HEK293 (cell line): ENCODE data around the gene LRRC74A.

Experiments
- CTCF ChIA-PET: fragments of 350-600 bp; formaldehyde crosslinking; extraction: SDS; loops from one replicate; lab custom pipeline; 2021; ENCODE audit warnings: antibody characterized with exemption; lab: Yijun Ruan, JAX
- POLR2A ChIA-PET: fragments of 300-600 bp; formaldehyde crosslinking; extraction: SDS; loops from one replicate; lab custom pipeline; 2020; ENCODE audit warnings: antibody characterized with exemption, inconsistent platforms; lab: Yijun Ruan, JAX
- H3K27ac ChIP-seq: fragments of 200-500 bp; sonication (Bioruptor generic); 2 replicates; pipeline ENCODE4 v1.5.1; 2014; ENCODE audit warnings: low read depth, low read length, control low read depth, inconsistent platforms; ENCODE audit errors: extremely low read depth
- H3K36me3 ChIP-seq, 2 experiments: fragments of 200-500 bp in 1 of 2; sonication (Bioruptor generic) in 1 of 2; 1 replicate in 1 of 2; 2 replicates in 1 of 2; pipeline ENCODE4 v1.5.1; 2014 to 2017; ENCODE audit warnings: inconsistent platforms in 2 of 2, low read length in 2 of 2; ENCODE audit not compliant: control insufficient read depth in 2 of 2, insufficient read depth in 1 of 2
- H3K4me1 ChIP-seq: fragments of 200-500 bp; sonication (Bioruptor generic); 2 replicates; pipeline ENCODE4 v1.5.1; 2014; ENCODE audit warnings: mild to moderate bottlenecking, low read length, inconsistent platforms; ENCODE audit not compliant: control insufficient read depth, insufficient read depth
- H3K4me3 ChIP-seq: 2 replicates; pipeline ENCODE4 v1.5.1; 2011; ENCODE audit warnings: low read depth, mild to moderate bottlenecking, control low read depth, low read length, moderate library complexity
- H3K9me3 ChIP-seq: fragments of 200-500 bp; sonication (Bioruptor generic); 2 replicates; pipeline ENCODE4 v1.5.1; 2014; ENCODE audit warnings: low read depth, low read length, inconsistent platforms; ENCODE audit not compliant: control insufficient read depth, insufficient read depth
- CTCF ChIP-seq: fragments of 450-650 bp; formaldehyde crosslinking; IDR thresholded peaks from 2 replicates; pipeline ENCODE4 v1.5.1; 2016; ENCODE audit warnings: missing biosample characterization, missing genetic modification characterization
- GLI4 ChIP-seq: fragments of 450-650 bp; formaldehyde crosslinking; IDR thresholded peaks from 2 replicates; pipeline ENCODE4 v1.5.1; 2016; ENCODE audit warnings: missing biosample characterization, missing genetic modification characterization
- HOXD13 ChIP-seq: sonication (generic); formaldehyde crosslinking; IDR thresholded peaks from 2 replicates; pipeline ENCODE4 v1.8.0; 2022; ENCODE audit warnings: missing genetic modification reagents, borderline replicate concordance
- KLF9 ChIP-seq: fragments of 450-650 bp; formaldehyde crosslinking; IDR thresholded peaks from 2 replicates; pipeline ENCODE4 v1.5.1; 2016; ENCODE audit warnings: missing biosample characterization, missing genetic modification characterization, low read depth
- MEIS1 ChIP-seq: sonication (generic); formaldehyde crosslinking; IDR thresholded peaks from 2 replicates; pipeline ENCODE4 v1.8.1; 2022; ENCODE audit warnings: missing genetic modification reagents, mild to moderate bottlenecking, borderline replicate concordance
- SCRT1 ChIP-seq: fragments of 450-650 bp; formaldehyde crosslinking; IDR thresholded peaks from 2 replicates; pipeline ENCODE4 v1.5.1; 2016; ENCODE audit warnings: missing biosample characterization, missing genetic modification characterization, borderline replicate concordance
- SETDB1 ChIP-seq: IDR thresholded peaks from one replicate; pipeline ENCODE4 v1.6.1; 2017; ENCODE audit warnings: mild to moderate bottlenecking, low read length, moderate library complexity, mixed read lengths; ENCODE audit not compliant: insufficient read length
- ZNF138 ChIP-seq: fragments of 450-650 bp; formaldehyde crosslinking; IDR thresholded peaks from 2 replicates; pipeline ENCODE4 v1.5.1; 2016; ENCODE audit warnings: missing biosample characterization, missing genetic modification characterization, borderline replicate concordance
- ZNF169 ChIP-seq: fragments of 450-650 bp; formaldehyde crosslinking; IDR thresholded peaks from 2 replicates; pipeline ENCODE4 v1.5.1; 2016; ENCODE audit warnings: missing biosample characterization, missing genetic modification characterization
- ZNF280C ChIP-seq: fragments of 450-650 bp; formaldehyde crosslinking; IDR thresholded peaks from 2 replicates; pipeline ENCODE4 v1.5.1; 2016; ENCODE audit warnings: missing biosample characterization, missing genetic modification characterization
- ZNF354C ChIP-seq: fragments of 450-650 bp; formaldehyde crosslinking; IDR thresholded peaks from 2 replicates; pipeline ENCODE4 v1.5.1; 2016; ENCODE audit warnings: missing biosample characterization, missing genetic modification characterization, low read depth, borderline replicate concordance
- ZNF366 ChIP-seq: fragments of 450-650 bp; formaldehyde crosslinking; conservative IDR thresholded peaks from 2 replicates; pipeline ENCODE4 v1.5.1; 2016; ENCODE audit warnings: missing biosample characterization, missing genetic modification characterization
- ZNF514 ChIP-seq: fragments of 450-650 bp; formaldehyde crosslinking; IDR thresholded peaks from 2 replicates; pipeline ENCODE4 v1.5.1; 2016; ENCODE audit warnings: missing biosample characterization, missing genetic modification characterization
- ZNF654 ChIP-seq: fragments of 450-650 bp; formaldehyde crosslinking; IDR thresholded peaks from 2 replicates; pipeline ENCODE4 v1.5.1; 2016; ENCODE audit warnings: low read depth, missing biosample characterization, missing genetic modification characterization
- ZSCAN5A ChIP-seq: fragments of 450-650 bp; formaldehyde crosslinking; IDR thresholded peaks from 2 replicates; pipeline ENCODE4 v1.5.1; 2016; ENCODE audit warnings: missing biosample characterization, missing genetic modification characterization
- ZXDB ChIP-seq: fragments of 450-650 bp; formaldehyde crosslinking; IDR thresholded peaks from 2 replicates; pipeline ENCODE4 v1.5.1; 2016; ENCODE audit warnings: missing biosample characterization, missing genetic modification characterization
- TF ChIP-seq, protein P1 (sequence below): fragments of 450-650 bp; formaldehyde crosslinking; IDR thresholded peaks from 2 replicates; pipeline ENCODE4 v1.5.1; 2016; ENCODE audit warnings: missing biosample characterization, missing genetic modification characterization
- TF ChIP-seq, protein P2 (sequence below): fragments of 450-650 bp; formaldehyde crosslinking; IDR thresholded peaks from 2 replicates; pipeline ENCODE4 v1.5.1; 2016; ENCODE audit warnings: missing biosample characterization, missing genetic modification characterization

LRRC74A gene

DNA sequence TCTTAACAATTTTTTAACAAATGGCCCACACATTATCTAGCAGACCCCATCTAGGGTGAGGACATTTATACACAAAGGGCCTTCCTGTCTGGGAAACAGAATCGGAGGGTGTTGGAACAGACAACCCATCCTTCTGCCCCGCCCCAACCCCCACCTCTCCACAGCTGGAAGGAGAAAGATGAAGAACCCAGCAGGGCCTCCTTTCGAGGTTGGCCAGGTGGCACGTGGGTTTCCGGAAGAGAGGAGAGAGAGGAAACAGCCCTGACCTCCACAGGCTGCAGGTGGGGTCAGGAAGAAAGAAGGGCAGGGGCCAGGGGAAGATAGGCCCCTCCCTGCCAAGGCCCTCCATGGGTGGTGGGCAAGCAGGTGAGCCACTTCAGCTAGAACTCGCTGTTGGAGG lies 57.2 kb downstream of the LRRC74A start:
- Histone ChIP-seq H3K4me3 (no peak overlapping the region), H3K36me3 (no peaks in the 10 kb centered on the region), H3K27ac (no peak overlapping the region), H3K4me1 (no peaks in the 10 kb centered on the region), H3K9me3 (no peaks in the 10 kb centered on the region)
- CTCF ChIA-PET: no interaction called here
- POLR2A ChIA-PET: no interaction called here
- TF ChIP-seq ZNF654 (tag by site-specific recombination): no peak
- TF ChIP-seq, all 188 proteins: peak for 0

GRCh38 chr14:76884394-76884793 lies 58.2 kb downstream of the LRRC74A start:
- no peaks in the 10 kb centered on the region for H3K4me1 ChIP-seq
- TF ChIP-seq CTCF (tag by site-specific recombination): no peak
- TF ChIP-seq ZNF169 (tag by site-specific recombination): no peak
- TF ChIP-seq ZSCAN5A (tag by site-specific recombination): no peak
- TF ChIP-seq ZNF514: no peak
- TF ChIP-seq KLF9: no peak
- no peak for TF ChIP-seq ZNF138
- TF ChIP-seq GLI4 (tag by site-specific recombination): no peak
- no peak for TF ChIP-seq ZNF366 (tag by site-specific recombination)
- TF ChIP-seq, protein P1, sequence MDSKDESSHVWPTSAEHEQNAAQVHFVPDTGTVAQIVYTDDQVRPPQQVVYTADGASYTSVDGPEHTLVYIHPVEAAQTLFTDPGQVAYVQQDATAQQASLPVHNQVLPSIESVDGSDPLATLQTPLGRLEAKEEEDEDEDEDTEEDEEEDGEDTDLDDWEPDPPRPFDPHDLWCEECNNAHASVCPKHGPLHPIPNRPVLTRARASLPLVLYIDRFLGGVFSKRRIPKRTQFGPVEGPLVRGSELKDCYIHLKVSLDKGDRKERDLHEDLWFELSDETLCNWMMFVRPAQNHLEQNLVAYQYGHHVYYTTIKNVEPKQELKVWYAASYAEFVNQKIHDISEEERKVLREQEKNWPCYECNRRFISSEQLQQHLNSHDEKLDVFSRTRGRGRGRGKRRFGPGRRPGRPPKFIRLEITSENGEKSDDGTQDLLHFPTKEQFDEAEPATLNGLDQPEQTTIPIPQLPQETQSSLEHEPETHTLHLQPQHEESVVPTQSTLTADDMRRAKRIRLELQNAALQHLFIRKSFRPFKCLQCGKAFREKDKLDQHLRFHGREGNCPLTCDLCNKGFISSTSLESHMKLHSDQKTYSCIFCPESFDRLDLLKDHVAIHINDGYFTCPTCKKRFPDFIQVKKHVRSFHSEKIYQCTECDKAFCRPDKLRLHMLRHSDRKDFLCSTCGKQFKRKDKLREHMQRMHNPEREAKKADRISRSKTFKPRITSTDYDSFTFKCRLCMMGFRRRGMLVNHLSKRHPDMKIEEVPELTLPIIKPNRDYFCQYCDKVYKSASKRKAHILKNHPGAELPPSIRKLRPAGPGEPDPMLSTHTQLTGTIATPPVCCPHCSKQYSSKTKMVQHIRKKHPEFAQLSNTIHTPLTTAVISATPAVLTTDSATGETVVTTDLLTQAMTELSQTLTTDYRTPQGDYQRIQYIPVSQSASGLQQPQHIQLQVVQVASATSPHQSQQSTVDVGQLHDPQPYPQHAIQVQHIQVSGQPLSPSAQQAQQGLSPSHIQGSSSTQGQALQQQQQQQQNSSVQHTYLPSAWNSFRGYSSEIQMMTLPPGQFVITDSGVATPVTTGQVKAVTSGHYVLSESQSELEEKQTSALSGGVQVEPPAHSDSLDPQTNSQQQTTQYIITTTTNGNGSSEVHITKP (tag by site-specific recombination): no peak
- TF ChIP-seq HOXD13 (CRISPR knock-in tag): no peak
- TF ChIP-seq ZNF280C: no peak
- TF ChIP-seq ZNF654 (tag by site-specific recombination): no peak
- TF ChIP-seq ZXDB (tag by site-specific recombination): no peak
- no peak for TF ChIP-seq SCRT1 (tag by site-specific recombination)
- no peak for TF ChIP-seq SETDB1
- no peak for TF ChIP-seq ZNF354C
- TF ChIP-seq, protein P2, sequence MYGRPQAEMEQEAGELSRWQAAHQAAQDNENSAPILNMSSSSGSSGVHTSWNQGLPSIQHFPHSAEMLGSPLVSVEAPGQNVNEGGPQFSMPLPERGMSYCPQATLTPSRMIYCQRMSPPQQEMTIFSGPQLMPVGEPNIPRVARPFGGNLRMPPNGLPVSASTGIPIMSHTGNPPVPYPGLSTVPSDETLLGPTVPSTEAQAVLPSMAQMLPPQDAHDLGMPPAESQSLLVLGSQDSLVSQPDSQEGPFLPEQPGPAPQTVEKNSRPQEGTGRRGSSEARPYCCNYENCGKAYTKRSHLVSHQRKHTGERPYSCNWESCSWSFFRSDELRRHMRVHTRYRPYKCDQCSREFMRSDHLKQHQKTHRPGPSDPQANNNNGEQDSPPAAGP: no peak
- TF ChIP-seq MEIS1 (CRISPR knock-in tag): no peak
- TF ChIP-seq, all 188 proteins: peak for 0
- Histone ChIP-seq H3K9me3 (no peaks in the 10 kb centered on the region), H3K36me3 (no peaks in the 10 kb centered on the region), H3K4me3 (no peak overlapping the region), H3K27ac (no peak overlapping the region)
- POLR2A ChIA-PET: interaction anchor here (0.5 kb wide), 1 partner anchor 165 kb away, joined by 8 read pairs; no protein-coding TSS in a partner anchor
- CTCF ChIA-PET: interaction anchor here (0.9 to 4.8 kb wide), 2 partner anchors 9 to 11 kb away, joined by 3 to 24 read pairs; no protein-coding TSS in a partner anchor
